ENCODE results near the gene FOXI1.
"Not testable (repeated sequence)": the region's sequence is repeated elsewhere in the genome, so short reads cannot be mapped to it uniquely, and the experiment has no call there.

Gene FOXI1

GRCh38 chr5:170080786-170081445 is 24.8 kb upstream of the FOXI1 start:
- DNase-seq (ENCODE audit: extremely low spot score): no peak
- ChIA-PET POLR2A (no interaction called here), CTCF (no interaction called here)
- TF ChIP-seq PKNOX1 (IDR thresholded peaks at IDR 0.05) (no peak), SP1 (IDR thresholded peaks at IDR 0.05) (no peak), ARNT (IDR thresholded peaks at IDR 0.05) (no peak), HDGF (IDR thresholded peaks at IDR 0.05; ENCODE audit: borderline replicate concordance) (no peak), LEF1 (IDR thresholded peaks at IDR 0.05; ENCODE audit: borderline replicate concordance) (no peak), L3MBTL2 (conservative IDR thresholded peaks at IDR 0.05) (no peak), FOXA1 (IDR thresholded peaks at IDR 0.05) (no peak), ZNF384 (IDR thresholded peaks at IDR 0.05) (no peak), ELF4 (IDR thresholded peaks at IDR 0.05) (no peak), FOXM1 (IDR thresholded peaks at IDR 0.05; ENCODE audit: borderline replicate concordance) (no peak), SUZ12 (IDR thresholded peaks at IDR 0.05) (no peak), NFRKB (IDR thresholded peaks at IDR 0.05) (no peak), CTBP1 (IDR thresholded peaks at IDR 0.05; ENCODE audit: borderline replicate concordance) (no peak), TARDBP (IDR thresholded peaks at IDR 0.05) (no peak), BHLHE40 (IDR thresholded peaks at IDR 0.05; ENCODE audit: borderline replicate concordance) (no peak), FOXK2 (IDR thresholded peaks at IDR 0.05) (no peak)

- POLR2A ChIA-PET: no interaction called here
- CTCF ChIA-PET: interaction anchor here (1.5 kb wide), 1 partner anchor 10 kb away, joined by 5 read pairs; no protein-coding TSS in a partner anchor
- TF ChIP-seq BHLHE40 (IDR thresholded peaks at IDR 0.05; ENCODE audit: borderline replicate concordance): no peak
- TF ChIP-seq FOXM1 (IDR thresholded peaks at IDR 0.05; ENCODE audit: borderline replicate concordance): no peak
- TF ChIP-seq ZNF384 (IDR thresholded peaks at IDR 0.05): no peak
- no peak for TF ChIP-seq HDGF (IDR thresholded peaks at IDR 0.05; ENCODE audit: borderline replicate concordance)
- TF ChIP-seq L3MBTL2 (conservative IDR thresholded peaks at IDR 0.05): no peak
- no peak for TF ChIP-seq LEF1 (IDR thresholded peaks at IDR 0.05; ENCODE audit: borderline replicate concordance)
- no peak for TF ChIP-seq FOXA1 (IDR thresholded peaks at IDR 0.05)
- no peak for TF ChIP-seq NFRKB (IDR thresholded peaks at IDR 0.05)
- no peak for TF ChIP-seq ARNT (IDR thresholded peaks at IDR 0.05)
- TF ChIP-seq ELF4 (IDR thresholded peaks at IDR 0.05): no peak
- no peak for TF ChIP-seq TARDBP (IDR thresholded peaks at IDR 0.05)
- no peak for TF ChIP-seq SP1 (IDR thresholded peaks at IDR 0.05)
- no peak for DNase-seq (ENCODE audit: extremely low spot score)
These were observed 24.1 kb upstream of the FOXI1 start for GRCh38 chr5:170081616-170082015.

DNA sequence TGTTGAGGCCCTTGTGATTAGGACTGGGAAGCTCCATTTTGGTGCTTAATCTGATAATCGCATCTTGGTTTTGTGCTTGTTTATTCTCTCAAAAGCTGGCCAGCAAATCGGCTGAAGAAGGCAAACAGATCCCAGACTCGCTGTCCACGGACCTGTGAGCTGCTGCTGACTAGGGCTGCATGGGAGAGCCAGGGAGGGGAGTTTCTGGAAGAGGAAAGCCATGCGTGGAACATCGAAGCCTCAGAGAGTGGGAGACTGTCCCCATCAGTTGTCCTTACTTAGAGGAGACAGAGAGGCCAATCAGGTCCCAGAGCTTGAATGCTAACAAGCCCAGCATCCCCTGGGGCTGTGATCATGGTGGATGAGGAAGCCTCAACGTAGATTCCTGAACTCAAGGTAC is 23.0 kb upstream of the FOXI1 start:
- ChIA-PET CTCF (interaction anchor here (1.5 kb wide), 1 partner anchor 11 kb away, joined by 5 read pairs; no protein-coding TSS in a partner anchor), POLR2A (no interaction called here)
- TF ChIP-seq HDGF (IDR thresholded peaks at IDR 0.05; ENCODE audit: borderline replicate concordance) (no peak), FOXK2 (IDR thresholded peaks at IDR 0.05) (no peak), BHLHE40 (IDR thresholded peaks at IDR 0.05; ENCODE audit: borderline replicate concordance) (no peak), FOXA1 (IDR thresholded peaks at IDR 0.05) (no peak), SP1 (IDR thresholded peaks at IDR 0.05) (no peak), CTBP1 (IDR thresholded peaks at IDR 0.05; ENCODE audit: borderline replicate concordance) (no peak), LEF1 (IDR thresholded peaks at IDR 0.05; ENCODE audit: borderline replicate concordance) (no peak), TARDBP (IDR thresholded peaks at IDR 0.05) (no peak)
- DNase-seq (ENCODE audit: extremely low spot score): no peak

DNA sequence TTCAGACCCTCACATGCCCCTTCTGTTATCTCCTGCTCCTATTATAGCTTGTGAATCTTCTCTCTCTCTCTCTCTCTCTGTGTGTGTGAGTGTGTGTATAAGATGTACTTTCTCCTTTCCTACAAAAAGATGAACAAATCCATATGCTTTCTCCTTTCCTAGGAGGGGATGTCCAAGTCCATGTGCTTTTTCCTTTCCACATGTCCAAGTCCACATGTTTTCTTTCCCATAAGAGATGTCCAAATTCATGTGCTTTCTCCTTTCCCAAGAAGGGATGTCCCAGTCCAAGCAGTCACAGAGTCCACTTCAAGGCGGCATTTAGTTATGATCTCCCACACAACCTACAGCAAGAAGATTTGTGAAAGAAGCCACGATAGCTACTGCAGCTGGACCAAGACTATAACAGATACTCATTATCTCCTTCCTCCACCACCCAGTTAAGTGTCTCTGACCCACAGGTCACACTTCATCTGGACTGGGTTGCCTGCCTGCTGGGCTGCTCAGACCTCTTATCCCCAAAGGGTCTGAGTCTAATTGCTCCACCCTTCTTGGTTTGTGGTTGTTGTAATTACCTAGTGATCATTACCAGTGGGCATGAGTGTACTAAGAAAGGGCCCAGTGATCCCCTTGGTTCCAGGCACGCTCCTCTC is 18.4 kb upstream of the FOXI1 start:
- DNase-seq (ENCODE audit: extremely low spot score): no peak
- CTCF ChIA-PET: no interaction called here
- POLR2A ChIA-PET: no interaction called here
- TF ChIP-seq FOXK2 (IDR thresholded peaks at IDR 0.05): no peak
- TF ChIP-seq FOXA1 (IDR thresholded peaks at IDR 0.05): no peak
- no peak for TF ChIP-seq CTBP1 (IDR thresholded peaks at IDR 0.05; ENCODE audit: borderline replicate concordance)
- no peak for TF ChIP-seq TARDBP (IDR thresholded peaks at IDR 0.05)
- TF ChIP-seq BHLHE40 (IDR thresholded peaks at IDR 0.05; ENCODE audit: borderline replicate concordance): no peak
- no peak for TF ChIP-seq SUZ12 (IDR thresholded peaks at IDR 0.05)
- no peak for TF ChIP-seq ZNF384 (IDR thresholded peaks at IDR 0.05)
- TF ChIP-seq HDGF (IDR thresholded peaks at IDR 0.05; ENCODE audit: borderline replicate concordance): no peak
- no peak for TF ChIP-seq ELF4 (IDR thresholded peaks at IDR 0.05)

GRCh38 chr5:170092455-170093101 is 13.1 kb upstream of the FOXI1 start:
- CTCF ChIA-PET: interaction anchor here (0.8 kb wide), 1 partner anchor 21 kb away, joined by 3 read pairs; no protein-coding TSS in a partner anchor
- TF ChIP-seq SUZ12 (IDR thresholded peaks at IDR 0.05): no peak
- TF ChIP-seq L3MBTL2 (conservative IDR thresholded peaks at IDR 0.05): no peak
- no peak for TF ChIP-seq FOXA1 (IDR thresholded peaks at IDR 0.05)
- no peak for TF ChIP-seq FOXM1 (IDR thresholded peaks at IDR 0.05; ENCODE audit: borderline replicate concordance)
- no peak for TF ChIP-seq ELF4 (IDR thresholded peaks at IDR 0.05)
- no peak for TF ChIP-seq ARNT (IDR thresholded peaks at IDR 0.05)
- POLR2A ChIA-PET: no interaction called here
- DNase-seq (ENCODE audit: extremely low spot score): no peak

DNA sequence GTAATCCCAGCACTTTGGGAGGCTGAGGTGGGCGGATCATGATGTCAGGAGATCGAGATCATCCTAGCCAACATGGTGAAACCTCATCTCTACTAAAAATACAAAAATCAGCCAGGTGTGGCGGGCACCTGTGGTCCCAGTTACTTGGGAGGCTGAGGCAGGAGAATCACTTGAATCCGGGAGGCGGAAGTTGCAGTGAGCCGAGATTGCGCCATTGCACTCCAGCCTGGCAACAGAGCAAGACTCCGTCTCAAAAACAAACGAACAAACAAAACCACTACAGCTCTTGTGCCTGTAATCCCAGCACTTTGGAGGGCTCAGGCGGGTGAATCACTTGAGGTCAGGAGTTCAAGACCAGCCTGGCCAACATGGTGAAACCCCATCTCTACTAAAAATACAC is 11.4 kb upstream of the FOXI1 start:
- DNase-seq (ENCODE audit: extremely low spot score); POLR2A ChIA-PET; CTCF ChIA-PET: not testable (repeated sequence)

DNA sequence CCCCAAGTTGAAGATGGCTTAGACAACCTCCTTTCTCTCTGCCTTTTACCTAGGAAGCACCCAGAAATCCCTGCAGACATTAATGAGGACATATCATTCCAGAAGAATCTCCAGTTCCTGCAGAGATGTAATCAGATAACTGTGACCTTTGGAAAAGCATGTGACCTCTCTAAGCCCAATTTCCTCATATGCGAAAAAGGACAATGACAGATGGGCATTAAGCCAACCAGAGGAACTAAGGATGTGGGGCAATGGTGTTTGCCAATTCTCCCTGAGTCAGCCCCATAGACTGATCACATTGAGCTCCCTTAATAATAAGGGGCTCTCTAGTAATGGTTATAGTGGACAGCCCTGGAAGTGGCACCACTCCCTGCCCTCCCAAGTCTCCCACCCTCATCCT is 10.1 kb upstream of the FOXI1 start:
- CTCF ChIA-PET: no interaction called here
- POLR2A ChIA-PET: no interaction called here
- TF ChIP-seq ELF4 (IDR thresholded peaks at IDR 0.05) (no peak), ARNT (IDR thresholded peaks at IDR 0.05) (no peak), SUZ12 (IDR thresholded peaks at IDR 0.05) (no peak), HDGF (IDR thresholded peaks at IDR 0.05; ENCODE audit: borderline replicate concordance) (no peak), NFRKB (IDR thresholded peaks at IDR 0.05) (no peak), L3MBTL2 (conservative IDR thresholded peaks at IDR 0.05) (no peak), TARDBP (IDR thresholded peaks at IDR 0.05) (no peak), PKNOX1 (IDR thresholded peaks at IDR 0.05) (no peak), SP1 (IDR thresholded peaks at IDR 0.05) (no peak), FOXK2 (IDR thresholded peaks at IDR 0.05) (no peak), LEF1 (IDR thresholded peaks at IDR 0.05; ENCODE audit: borderline replicate concordance) (no peak), FOXM1 (IDR thresholded peaks at IDR 0.05; ENCODE audit: borderline replicate concordance) (no peak), BHLHE40 (IDR thresholded peaks at IDR 0.05; ENCODE audit: borderline replicate concordance) (no peak), ZNF384 (IDR thresholded peaks at IDR 0.05) (no peak)
- no peak for DNase-seq (ENCODE audit: extremely low spot score)
